ENCODE data around the gene TNIP2.
"Not testable (repeated sequence)": the region's sequence is repeated elsewhere in the genome, so short reads cannot be mapped to it uniquely, and the experiment has no call there.

The TNIP2 gene

DNA sequence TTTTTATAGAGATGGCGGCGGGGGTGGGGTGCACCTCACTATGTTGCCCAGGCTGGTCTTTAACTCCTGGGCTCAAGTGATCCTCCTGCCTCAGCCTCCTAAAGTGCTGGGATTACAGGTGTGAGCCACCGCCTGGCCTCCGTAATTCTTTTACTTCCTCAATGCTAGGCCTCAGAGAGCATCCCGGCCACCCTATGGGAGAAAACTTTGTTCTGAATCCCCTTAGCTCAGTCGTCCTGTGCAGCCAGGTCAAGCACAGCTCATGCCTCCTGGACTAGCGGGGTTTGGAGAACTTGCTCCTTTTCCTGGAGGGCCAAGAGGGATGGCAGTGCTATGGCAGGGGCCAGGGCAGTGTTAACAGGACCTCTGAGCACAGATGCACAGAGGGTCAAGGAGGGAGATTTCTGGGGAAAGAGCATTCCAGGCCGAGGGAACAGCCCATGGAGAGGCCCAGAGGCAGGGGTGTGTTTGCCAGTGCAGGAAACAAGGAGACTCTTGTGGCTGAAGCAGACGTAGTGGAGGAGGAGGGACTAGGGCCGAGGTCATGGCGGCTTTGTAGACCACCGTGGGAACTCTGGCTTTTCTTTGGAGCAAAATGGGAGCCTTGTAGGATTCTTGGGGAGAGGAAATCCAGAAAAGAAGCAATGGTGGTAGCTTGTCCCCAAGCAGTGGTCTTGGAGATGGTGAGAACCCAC lies 9.8 kb upstream of the TNIP2 start:
- peaks cover 20% of the 10 kb centered on the region for H3K4me1 Mint-ChIP-seq (ENCODE audit: low read depth)
- H3K27ac Mint-ChIP-seq: no peak overlapping the region
- H3K27me3 Mint-ChIP-seq: no peaks in the 10 kb centered on the region
- no peak for DNase-seq
- peaks cover 4% of the 10 kb centered on the region for H3K9me3 Mint-ChIP-seq
- no peak overlapping the region for H3K4me3 Mint-ChIP-seq
- H3K36me3 Mint-ChIP-seq (ENCODE audit: low read depth): no peaks in the 10 kb centered on the region

DNA sequence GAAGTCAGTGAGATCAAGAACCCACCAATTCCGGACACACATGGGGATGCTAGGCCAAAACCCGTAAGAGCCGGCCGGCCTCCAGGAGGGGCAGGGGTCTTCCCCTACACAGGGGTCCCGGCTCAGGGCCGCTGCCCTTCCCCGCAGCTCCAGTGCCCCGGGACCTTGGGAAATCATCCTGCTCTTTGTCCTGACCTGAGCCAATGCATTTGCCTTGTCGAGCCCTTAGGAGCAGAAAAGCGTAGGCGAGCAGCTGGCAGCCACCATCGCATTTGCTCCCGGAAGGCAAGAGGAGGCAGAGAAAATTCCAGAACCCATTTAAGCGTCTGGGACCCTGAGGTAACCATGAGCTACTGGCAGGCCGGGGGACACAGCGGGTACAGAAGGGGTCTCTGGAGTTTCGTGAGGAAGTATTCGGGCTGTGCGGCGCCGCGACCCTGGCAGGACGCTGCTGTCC lies 7.4 kb upstream of the TNIP2 start:
- Mint-ChIP-seq H3K4me3 (peak overlapping the region; percentile 47), H3K27me3 (no peaks in the 10 kb centered on the region), H3K36me3 (ENCODE audit: low read depth) (no peaks in the 10 kb centered on the region), H3K27ac (no peak overlapping the region), H3K4me1 (ENCODE audit: low read depth) (peaks cover 16% of the 10 kb centered on the region), H3K9me3 (no peaks in the 10 kb centered on the region)
- no peak for DNase-seq

DNA sequence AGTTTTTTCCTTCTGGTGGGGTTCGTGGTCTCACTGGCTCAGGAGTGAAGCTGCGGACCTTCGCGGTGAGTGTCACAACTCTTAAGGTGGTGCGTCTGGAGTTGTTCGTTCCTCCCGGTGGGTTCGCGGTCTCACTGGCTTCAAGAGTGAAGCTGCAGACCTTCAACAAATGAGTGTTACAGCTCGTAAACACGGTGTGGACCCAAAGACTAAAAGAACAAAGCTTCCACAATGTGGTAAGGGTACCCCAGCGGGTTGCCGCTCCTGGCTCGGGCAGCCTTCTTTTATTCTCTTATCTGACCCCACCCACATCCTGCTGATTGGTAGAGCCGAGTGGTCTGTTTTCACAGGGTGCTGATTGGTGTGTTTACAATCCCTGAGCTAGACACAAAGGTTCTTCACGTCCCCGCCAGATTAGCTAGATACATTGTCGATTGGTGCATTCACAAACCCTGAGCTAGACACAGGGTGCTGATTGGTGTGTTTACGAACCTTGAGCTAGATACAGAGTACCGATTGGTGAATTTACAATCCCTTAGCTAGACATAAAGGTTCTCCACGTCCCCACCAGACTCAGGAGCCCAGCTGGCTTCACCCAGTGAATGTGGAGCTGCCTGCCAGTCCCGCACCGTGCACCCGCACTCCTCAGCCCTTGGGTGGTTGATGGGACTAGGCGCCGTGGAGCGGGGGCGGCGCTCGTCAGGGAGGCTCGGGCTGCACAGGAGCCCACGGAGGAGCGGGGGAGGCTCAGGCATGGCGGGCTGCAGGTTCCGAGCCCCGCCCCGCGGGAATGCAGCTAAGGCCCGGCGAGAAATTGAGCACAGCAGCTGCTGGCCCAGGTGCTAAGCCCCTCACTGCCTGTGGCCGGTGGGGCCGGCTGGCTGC lies 6.6 kb upstream of the TNIP2 start:
- H3K27ac Mint-ChIP-seq; H3K36me3 Mint-ChIP-seq (ENCODE audit: low read depth); DNase-seq; H3K9me3 Mint-ChIP-seq; H3K4me3 Mint-ChIP-seq; H3K27me3 Mint-ChIP-seq: not testable (repeated sequence)
- peaks cover 16% of the 10 kb centered on the region for H3K4me1 Mint-ChIP-seq (ENCODE audit: low read depth)

DNA sequence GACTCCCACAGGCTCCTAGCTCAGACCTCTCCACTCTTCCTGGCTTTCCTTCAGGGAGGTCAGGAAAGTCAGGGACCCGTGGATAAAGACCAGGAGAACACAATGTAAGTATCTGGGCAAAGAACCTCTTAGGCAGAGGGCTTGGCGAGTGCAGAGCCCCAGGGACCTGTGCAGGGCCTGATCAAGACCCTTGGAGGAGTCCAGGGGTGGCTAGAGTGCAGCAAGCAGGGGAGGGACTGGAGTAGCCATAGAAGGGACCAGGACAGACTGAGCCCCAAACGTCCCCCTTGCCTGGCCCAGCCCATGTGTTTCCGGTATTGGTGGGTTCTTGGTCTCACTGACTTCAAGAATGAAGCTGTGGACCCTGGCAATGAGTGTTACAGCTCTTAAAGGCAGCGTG lies 5.9 kb upstream of the TNIP2 start:
- no peaks in the 10 kb centered on the region for H3K27me3 Mint-ChIP-seq
- no peaks in the 10 kb centered on the region for H3K36me3 Mint-ChIP-seq (ENCODE audit: low read depth)
- DNase-seq: no peak
- H3K4me1 Mint-ChIP-seq (ENCODE audit: low read depth): peaks cover 18% of the 10 kb centered on the region
- no peaks in the 10 kb centered on the region for H3K9me3 Mint-ChIP-seq
- H3K27ac Mint-ChIP-seq: no peak overlapping the region
- no peak overlapping the region for H3K4me3 Mint-ChIP-seq

DNA sequence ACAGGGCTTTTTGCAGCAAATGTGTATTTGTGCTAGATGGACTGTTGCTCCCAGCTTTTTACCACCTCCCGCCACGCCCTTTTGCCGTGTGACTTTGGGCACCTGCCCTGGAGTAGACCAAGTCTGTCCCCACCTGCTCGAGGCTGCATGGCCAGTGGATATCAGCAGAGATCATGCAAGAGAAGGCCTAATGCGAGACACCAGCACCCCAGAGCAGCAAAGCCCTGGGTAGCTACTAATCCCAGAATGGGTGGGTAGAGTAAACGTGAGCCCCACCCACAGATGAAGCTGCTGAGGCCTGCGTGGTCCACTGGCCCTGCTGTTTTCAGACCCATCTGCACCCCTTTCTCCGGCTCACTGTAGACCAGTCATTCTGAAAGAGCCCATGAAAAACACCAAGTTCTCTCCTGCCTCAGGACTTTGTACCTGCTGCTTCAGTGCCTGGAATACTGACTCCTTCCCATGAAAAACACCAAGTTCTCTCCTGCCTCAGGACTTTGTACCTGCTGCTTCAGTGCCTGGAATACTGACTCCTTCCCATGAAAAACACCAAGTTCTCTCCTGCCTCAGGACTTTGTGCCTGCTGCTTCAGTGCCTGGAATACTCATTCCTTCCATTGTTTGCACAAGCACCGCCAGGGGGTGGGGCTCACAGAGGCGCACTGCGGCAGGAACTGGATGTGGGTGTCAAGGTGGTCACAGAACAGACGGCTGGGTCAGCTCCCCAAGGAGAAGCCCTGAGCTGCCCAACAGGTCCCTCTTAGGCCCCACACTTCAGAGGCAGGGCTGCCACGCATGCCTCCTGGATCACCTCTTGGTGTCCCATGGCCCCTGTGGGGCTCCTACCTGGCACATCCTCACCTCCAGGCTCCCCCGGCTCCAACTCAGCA lies 5.1 kb upstream of the TNIP2 start:
- H3K36me3 Mint-ChIP-seq (ENCODE audit: low read depth): no peaks in the 10 kb centered on the region
- DNase-seq: peak; percentile 45
- peaks cover 23% of the 10 kb centered on the region for H3K4me1 Mint-ChIP-seq (ENCODE audit: low read depth)
- H3K27ac Mint-ChIP-seq: no peak overlapping the region
- no peak overlapping the region for H3K4me3 Mint-ChIP-seq
- H3K27me3 Mint-ChIP-seq: no peaks in the 10 kb centered on the region
- H3K9me3 Mint-ChIP-seq: no peaks in the 10 kb centered on the region

DNA sequence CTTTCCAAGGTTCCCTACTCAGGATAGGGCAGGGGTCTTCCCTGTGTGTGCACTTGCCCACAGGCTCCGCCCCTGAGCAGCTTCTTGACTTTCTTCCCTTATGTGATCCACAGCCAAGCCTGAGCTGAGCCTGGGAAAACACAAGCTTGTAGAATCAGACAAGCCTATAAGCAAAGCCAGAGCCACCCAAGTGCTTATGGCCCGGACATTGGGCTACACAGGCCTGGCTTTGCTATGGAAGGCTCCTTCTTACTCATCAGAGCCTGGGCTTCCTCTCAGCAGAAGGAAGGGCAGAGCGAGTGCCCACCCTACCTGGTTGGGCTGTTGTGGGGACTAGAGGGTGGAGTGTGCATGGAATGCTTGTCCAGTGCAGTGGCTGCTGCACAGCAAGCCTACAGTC lies 1.3 kb upstream of the TNIP2 start:
- H3K36me3 Mint-ChIP-seq (ENCODE audit: low read depth): peaks cover 20% of the 10 kb centered on the region
- no peak for DNase-seq
- H3K9me3 Mint-ChIP-seq: no peaks in the 10 kb centered on the region
- H3K27me3 Mint-ChIP-seq: no peaks in the 10 kb centered on the region
- H3K4me3 Mint-ChIP-seq: peak overlapping the region; percentile 37
- peaks cover 35% of the 10 kb centered on the region for H3K4me1 Mint-ChIP-seq (ENCODE audit: low read depth)
- no peak overlapping the region for H3K27ac Mint-ChIP-seq

DNA sequence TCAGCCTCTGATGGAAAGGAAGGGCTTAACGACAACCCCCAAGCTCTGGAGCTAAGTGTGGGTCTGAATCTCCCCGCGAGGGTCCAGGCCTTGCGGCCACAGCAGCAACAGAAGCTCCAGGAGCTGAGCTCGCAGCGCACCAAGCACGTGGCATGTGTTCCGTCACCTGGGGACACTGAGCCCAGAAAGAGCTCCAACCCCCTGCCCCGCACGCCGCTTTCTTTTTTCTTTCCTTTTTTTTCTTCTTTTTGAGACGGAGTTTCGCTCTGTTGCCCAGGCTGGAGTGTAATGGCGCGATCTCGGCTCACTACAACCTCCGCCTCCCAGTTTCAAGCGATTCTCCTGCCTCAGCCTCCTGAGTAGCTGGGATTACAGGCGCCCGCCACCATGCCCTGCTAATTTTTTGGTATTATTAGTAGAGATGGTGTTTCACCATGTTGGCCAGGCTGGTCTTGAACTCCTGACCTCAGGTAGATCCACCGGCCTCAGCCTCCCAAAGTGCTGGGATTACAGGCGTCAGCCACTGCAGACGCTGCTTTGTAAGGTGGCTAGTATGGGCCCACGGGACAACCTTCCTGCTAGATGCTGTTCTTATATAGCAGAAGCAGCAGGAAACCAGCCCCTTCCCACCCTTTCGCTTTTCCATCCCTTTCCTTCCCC lies 685 bp upstream of the TNIP2 start:
- Mint-ChIP-seq H3K36me3 (ENCODE audit: low read depth) (peaks cover 25% of the 10 kb centered on the region), H3K9me3 (no peaks in the 10 kb centered on the region), H3K4me1 (ENCODE audit: low read depth) (peaks cover 36% of the 10 kb centered on the region), H3K4me3 (peak overlapping the region; percentile 68), H3K27me3 (no peaks in the 10 kb centered on the region), H3K27ac (peak overlapping the region; percentile 59)
- no peak for DNase-seq

DNA sequence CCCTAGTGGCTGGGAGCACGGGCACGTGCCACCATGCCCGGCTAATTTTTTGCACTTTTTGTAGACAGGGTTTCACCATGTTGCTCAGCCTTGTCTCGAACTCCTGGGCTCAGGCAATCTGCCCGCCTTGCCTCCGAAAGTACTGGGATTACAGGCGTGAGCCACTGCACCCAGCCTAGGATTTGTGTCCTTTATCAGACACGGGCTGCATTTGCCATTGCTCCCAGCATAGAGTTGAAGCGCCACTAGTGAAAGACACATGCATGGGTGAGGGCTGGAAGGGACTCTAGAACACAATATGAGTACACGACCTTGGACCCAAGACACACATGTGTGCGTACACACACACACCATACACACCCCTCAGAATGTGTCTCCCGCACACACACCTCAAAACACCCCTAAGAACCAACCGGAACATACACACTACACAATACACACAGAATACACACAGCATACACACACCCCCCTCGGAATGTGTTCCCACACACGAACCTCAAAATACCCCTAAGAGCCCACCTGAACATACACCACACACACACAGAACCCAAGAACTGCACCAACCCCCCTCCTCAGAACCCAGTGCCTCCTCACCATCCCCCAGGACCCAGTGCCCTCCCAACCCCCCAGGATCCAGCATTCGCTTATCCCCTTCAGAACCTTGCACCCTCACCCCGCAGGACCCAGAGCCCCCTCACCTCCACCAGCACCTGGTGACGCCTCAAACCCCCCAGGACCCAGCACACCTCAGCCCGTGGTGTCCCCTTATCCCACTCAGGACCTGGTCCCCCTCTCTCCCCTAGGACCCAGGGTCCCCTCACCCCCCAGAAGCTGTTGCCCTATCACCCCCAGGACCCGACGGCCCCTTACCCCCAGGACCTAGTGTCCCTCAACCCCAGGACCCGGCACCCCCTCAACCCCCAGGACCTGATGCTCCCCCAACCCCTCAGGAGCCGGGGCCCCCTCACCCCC lies 1.0 kb downstream of the TNIP2 start:
- H3K27me3 Mint-ChIP-seq: no peaks in the 10 kb centered on the region
- peaks cover 40% of the 10 kb centered on the region for H3K4me1 Mint-ChIP-seq (ENCODE audit: low read depth)
- H3K4me3 Mint-ChIP-seq: peak overlapping the region; percentile 83
- peaks cover 38% of the 10 kb centered on the region for H3K36me3 Mint-ChIP-seq (ENCODE audit: low read depth)
- no peaks in the 10 kb centered on the region for H3K9me3 Mint-ChIP-seq
- no peak for DNase-seq
- peak overlapping the region; percentile 89 for H3K27ac Mint-ChIP-seq

DNA sequence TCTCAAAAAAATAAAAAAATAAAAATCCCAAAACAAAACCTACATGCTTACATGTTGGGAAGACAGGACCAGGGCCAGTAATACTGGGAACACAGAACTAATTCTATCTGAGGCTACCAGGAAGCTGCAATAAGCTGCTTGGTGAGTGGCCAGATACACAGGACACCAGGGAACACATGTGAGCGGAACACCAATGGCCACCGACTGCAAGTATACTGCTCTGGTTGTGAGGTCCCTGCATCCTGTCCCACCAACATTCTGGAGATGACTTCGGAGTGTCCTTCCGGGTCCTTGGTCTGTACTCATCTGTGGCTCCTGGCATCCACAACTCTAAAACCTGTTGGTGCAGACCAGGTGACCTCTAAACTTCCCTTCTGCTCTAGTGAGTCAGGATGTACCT lies 2.7 kb downstream of the TNIP2 start:
- no peak for DNase-seq
- Mint-ChIP-seq H3K9me3 (no peaks in the 10 kb centered on the region), H3K27me3 (no peaks in the 10 kb centered on the region), H3K4me1 (ENCODE audit: low read depth) (peaks cover 55% of the 10 kb centered on the region), H3K4me3 (peak overlapping the region; percentile 51), H3K27ac (peak overlapping the region; percentile 79), H3K36me3 (ENCODE audit: low read depth) (peaks cover 50% of the 10 kb centered on the region)

DNA sequence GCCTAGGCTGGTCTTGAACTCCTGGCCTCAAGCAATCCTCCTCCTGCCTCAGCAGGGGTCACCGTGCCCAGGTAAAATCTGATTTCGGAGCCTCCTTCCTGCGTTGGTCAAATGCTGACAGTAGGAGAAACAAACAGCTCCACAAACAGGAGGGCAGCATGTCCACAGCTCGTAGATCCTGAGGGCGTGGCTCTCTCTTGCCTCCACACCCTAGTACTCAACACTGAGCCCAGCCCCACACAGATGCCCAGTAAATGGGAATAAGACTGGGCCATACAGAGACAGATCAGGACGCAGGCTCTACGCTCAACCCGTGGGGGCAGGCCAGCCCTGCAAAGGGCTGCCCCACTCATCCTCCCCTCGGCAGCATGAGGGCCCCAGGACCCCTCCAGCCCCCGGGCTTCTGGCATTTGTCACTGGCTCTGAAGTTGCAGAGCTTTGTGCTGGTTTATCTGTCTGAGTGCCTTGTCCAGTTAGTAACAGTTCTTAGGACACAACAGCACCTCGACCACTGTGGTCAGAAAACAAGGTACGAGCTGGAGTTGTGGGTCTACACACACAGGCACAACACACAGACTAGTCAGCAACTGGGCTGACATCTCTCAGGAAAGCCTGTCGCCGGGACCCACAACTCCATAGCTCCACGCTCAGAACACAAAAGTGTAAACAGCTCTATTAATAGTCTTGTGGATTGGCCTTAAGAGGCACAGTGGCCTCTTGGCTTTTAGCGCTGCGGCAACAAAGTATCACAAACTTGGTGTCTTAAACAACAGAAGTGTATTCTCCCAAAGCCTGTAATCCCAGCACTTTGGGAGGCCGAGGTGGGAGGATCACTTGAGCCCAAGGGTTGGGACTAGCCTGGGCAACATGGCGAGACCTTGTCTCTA lies 5.2 kb downstream of the TNIP2 start:
- peaks cover 74% of the 10 kb centered on the region for H3K36me3 Mint-ChIP-seq (ENCODE audit: low read depth)
- no peaks in the 10 kb centered on the region for H3K27me3 Mint-ChIP-seq
- no peak overlapping the region for H3K4me3 Mint-ChIP-seq
- DNase-seq: no peak
- peak overlapping the region; percentile 73 for H3K27ac Mint-ChIP-seq
- H3K9me3 Mint-ChIP-seq: no peaks in the 10 kb centered on the region
- H3K4me1 Mint-ChIP-seq (ENCODE audit: low read depth): peaks cover 73% of the 10 kb centered on the region

DNA sequence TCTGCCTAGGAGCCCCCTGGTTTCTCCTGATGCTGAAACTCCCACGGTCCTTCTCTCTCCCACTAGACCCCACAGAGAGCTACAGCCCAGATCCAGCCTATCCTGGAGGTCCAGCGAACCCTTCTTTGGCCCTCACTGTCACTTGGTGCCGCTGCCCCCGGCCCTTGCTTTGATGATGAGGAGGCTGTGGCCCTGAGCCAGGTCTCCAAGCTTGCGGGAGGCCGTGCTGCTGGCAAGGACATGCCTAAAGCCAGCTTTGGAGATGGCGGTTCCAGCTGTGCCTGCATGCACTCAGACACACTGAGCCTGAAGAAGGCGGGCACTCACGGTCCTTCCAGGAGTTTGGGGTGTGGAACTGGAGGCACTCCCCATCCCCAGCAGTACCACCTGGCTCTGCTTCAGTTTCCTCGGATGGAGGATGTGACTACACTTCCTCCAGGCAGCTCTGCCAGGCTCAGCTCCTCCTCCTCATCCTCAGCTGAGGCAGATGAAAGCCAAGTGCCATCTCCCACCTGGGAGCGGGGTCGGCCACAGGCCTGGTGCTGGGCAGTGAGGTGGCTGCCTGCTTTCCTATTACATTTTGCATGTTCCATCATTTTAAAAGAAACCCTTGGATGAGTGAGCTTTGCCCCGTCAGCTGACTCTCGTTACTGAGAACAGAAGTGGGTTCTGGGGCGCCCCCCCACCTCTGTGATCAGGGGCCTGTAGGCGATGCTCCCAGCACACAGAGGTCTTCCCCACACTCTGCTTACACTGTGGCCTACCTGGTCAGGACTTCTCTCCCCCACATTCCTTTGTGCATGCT lies 9.0 kb downstream of the TNIP2 start:
- Mint-ChIP-seq H3K27me3 (no peaks in the 10 kb centered on the region), H3K27ac (peak overlapping the region; percentile 97), H3K9me3 (no peaks in the 10 kb centered on the region), H3K4me3 (peak overlapping the region; percentile 61), H3K4me1 (ENCODE audit: low read depth) (peaks cover 75% of the 10 kb centered on the region), H3K36me3 (ENCODE audit: low read depth) (peaks cover 90% of the 10 kb centered on the region)
- DNase-seq: no peak
